PFSK-1 (cell line): ENCODE data around the gene RASA3.

ENCODE experiments used
- FOXP2 ChIP-seq: optimal IDR thresholded peaks from 2 replicates; pipeline ENCODE3; 2011; ENCODE audit warnings: borderline replicate concordance, control low read depth, inconsistent platforms; ENCODE audit not compliant: insufficient read depth; ENCODE audit errors: extremely low read length, extremely low read depth
- POLR2AphosphoS5 ChIP-seq: IDR thresholded peaks from 2 replicates; pipeline ENCODE4 v1.6.1; 2012; ENCODE audit warnings: low read depth, mild to moderate bottlenecking, control low read depth, low read length, moderate library complexity
- REST ChIP-seq, 2 experiments: IDR thresholded peaks; 2 replicates each; pipeline versions ENCODE4 v1.6.1 to v1.8.0; 2011 to 2012; ENCODE audit warnings: low read depth in 2 of 2, low read length in 2 of 2, control low read depth in 1 of 2, inconsistent platforms in 1 of 2, mild to moderate bottlenecking in 1 of 2, moderate library complexity in 1 of 2; ENCODE audit not compliant: insufficient read depth in 1 of 2
- SIN3A ChIP-seq: IDR thresholded peaks from 2 replicates; pipeline ENCODE4 v1.6.1; 2012; ENCODE audit warnings: mild to moderate bottlenecking, low read length, moderate library complexity, borderline replicate concordance; ENCODE audit not compliant: insufficient read depth
- TAF1 ChIP-seq: IDR thresholded peaks from 2 replicates; pipeline ENCODE4 v1.6.1; 2012; ENCODE audit warnings: low read length, control low read depth, borderline replicate concordance; ENCODE audit not compliant: insufficient read depth

Gene RASA3

GRCh38 chr13:114002009-114002544 is 130.3 kb downstream of the RASA3 start:
- no peak for TF ChIP-seq FOXP2
- TF ChIP-seq SIN3A: no peak
- no peak for TF ChIP-seq TAF1
- TF ChIP-seq POLR2AphosphoS5: no peak
- no peak for TF ChIP-seq REST (IDR thresholded peaks at IDR 0.05; ENCODE audit: insufficient read depth in 1 of 2, low read depth in 2 of 2, low read length in 2 of 2)

DNA sequence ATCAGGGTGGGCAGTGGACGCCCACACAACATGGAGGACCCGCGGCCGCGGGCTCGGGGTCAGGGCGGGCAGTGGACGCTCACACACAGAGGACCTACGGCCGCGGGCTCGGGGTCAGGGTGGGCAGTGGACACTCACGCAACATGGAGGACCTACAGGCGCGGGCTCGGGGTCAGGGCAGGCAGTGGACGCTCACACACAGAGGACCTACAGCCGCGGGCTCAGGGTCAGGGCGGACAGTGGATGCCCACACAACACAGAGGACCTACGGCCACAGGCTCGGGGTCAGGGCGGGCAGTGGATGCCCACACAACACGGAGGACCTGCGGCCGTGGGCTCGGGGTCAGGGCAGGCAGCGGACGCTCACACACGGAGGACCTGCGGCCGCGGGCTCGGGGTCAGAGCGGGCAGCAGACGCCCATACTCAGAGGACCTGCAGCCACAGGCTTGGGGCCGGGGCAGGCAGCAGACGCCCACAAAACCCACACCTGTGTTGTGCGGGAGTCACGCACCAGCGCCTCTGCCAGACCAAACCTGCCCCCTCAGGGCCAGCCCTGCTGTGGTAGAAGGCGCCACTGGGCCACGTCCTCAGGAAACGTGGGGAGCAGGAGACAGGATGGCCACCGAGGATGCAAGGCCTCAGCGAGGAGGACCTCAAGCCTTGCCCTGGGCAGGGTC is 131.0 kb downstream of the RASA3 start:
- TF ChIP-seq REST (IDR thresholded peaks at IDR 0.05; ENCODE audit: insufficient read depth in 1 of 2, low read depth in 2 of 2, low read length in 2 of 2) (no peak), FOXP2 (no peak), TAF1 (no peak), POLR2AphosphoS5 (no peak), SIN3A (no peak)

GRCh38 chr13:114000151-114001040 is 132.0 kb downstream of the RASA3 start:
- TF ChIP-seq POLR2AphosphoS5: no peak
- no peak for TF ChIP-seq FOXP2
- TF ChIP-seq REST (IDR thresholded peaks at IDR 0.05; ENCODE audit: insufficient read depth in 1 of 2, low read depth in 2 of 2, low read length in 2 of 2): no peak
- TF ChIP-seq TAF1: no peak
- TF ChIP-seq SIN3A: no peak

- TF ChIP-seq SIN3A (no peak), TAF1 (no peak), REST (IDR thresholded peaks at IDR 0.05; ENCODE audit: insufficient read depth in 1 of 2, low read depth in 2 of 2, low read length in 2 of 2) (no peak), FOXP2 (no peak)
Measured at GRCh38 chr13:113999618-113999910, 132.9 kb downstream of the RASA3 start.
